ENCODE data around the gene E4F1.

The E4F1 gene

GRCh38 chr16:2210009-2210332, 13.4 kb upstream of the E4F1 start:
- Histone ChIP-seq H3K79me2 (no peaks in the 10 kb centered on the region), H3K4me3 (ENCODE audit: low read depth, low read length) (no peak overlapping the region), H3K27ac (no peak overlapping the region), H3K36me3 (ENCODE audit: control insufficient read depth, insufficient read depth, low read length) (no peaks in the 10 kb centered on the region), H3K27me3 (ENCODE audit: control insufficient read depth, insufficient read depth, low read length) (no peaks in the 10 kb centered on the region), H3K9ac (no peak overlapping the region), H2AFZ (no peak overlapping the region), H3K4me2 (ENCODE audit: low read length) (no peak overlapping the region), H3K9me3 (ENCODE audit: control insufficient read depth, low read length) (no peaks in the 10 kb centered on the region), H3K4me1 (peaks cover 23% of the 10 kb centered on the region)
- no peak for TF ChIP-seq CTCF (IDR thresholded peaks at IDR 0.05)

- no peak within 1 kb of the TSS for H2AFZ ChIP-seq
- no peak for TF ChIP-seq CTCF (IDR thresholded peaks at IDR 0.05)
- H3K9ac ChIP-seq: no peak within 1 kb of the TSS
- H3K4me3 ChIP-seq (ENCODE audit: low read depth, low read length): no peak within 1 kb of the TSS
- H3K36me3 ChIP-seq (ENCODE audit: control insufficient read depth, insufficient read depth, low read length): no peaks in the 10 kb centered on the region
- no peak within 1 kb of the TSS for H3K4me2 ChIP-seq (ENCODE audit: low read length)
- no peaks in the 10 kb centered on the region for H3K27me3 ChIP-seq (ENCODE audit: control insufficient read depth, insufficient read depth, low read length)
- H3K9me3 ChIP-seq (ENCODE audit: control insufficient read depth, low read length): no peaks in the 10 kb centered on the region
- peaks cover 23% of the 10 kb centered on the region for H3K4me1 ChIP-seq
- peak within 1 kb of the TSS; percentile 61 for H3K27ac ChIP-seq
- no peaks in the 10 kb centered on the region for H3K79me2 ChIP-seq
Observed at GRCh38 chr16:2210386-2211365, 12.7 kb upstream of the E4F1 start, which contains the start of gene BRICD5. Gene BRICD5 (minus strand): TSS chr16:2210863. CDS start chr16:2210833, 30 bp downstream.

- Histone ChIP-seq H3K27me3 (ENCODE audit: control insufficient read depth, insufficient read depth, low read length) (no peaks in the 10 kb centered on the region), H3K4me1 (peaks cover 23% of the 10 kb centered on the region), H3K36me3 (ENCODE audit: control insufficient read depth, insufficient read depth, low read length) (no peaks in the 10 kb centered on the region), H3K9me3 (ENCODE audit: control insufficient read depth, low read length) (no peaks in the 10 kb centered on the region), H3K79me2 (no peaks in the 10 kb centered on the region), H3K4me2 (ENCODE audit: low read length) (peak overlapping the region; percentile 29), H2AFZ (no peak overlapping the region), H3K9ac (no peak overlapping the region), H3K27ac (peak overlapping the region; percentile 61), H3K4me3 (ENCODE audit: low read depth, low read length) (peak overlapping the region; percentile 19)
- no peak for TF ChIP-seq CTCF (IDR thresholded peaks at IDR 0.05)
Observed at GRCh38 chr16:2211923-2212347, 11.5 kb upstream of the E4F1 start.

GRCh38 chr16:2212362-2213324, 10.7 kb upstream of the E4F1 start:
- peaks cover 23% of the 10 kb centered on the region for H3K4me1 ChIP-seq
- H3K9me3 ChIP-seq (ENCODE audit: control insufficient read depth, low read length): no peaks in the 10 kb centered on the region
- no peak overlapping the region for H3K9ac ChIP-seq
- no peak overlapping the region for H2AFZ ChIP-seq
- H3K36me3 ChIP-seq (ENCODE audit: control insufficient read depth, insufficient read depth, low read length): no peaks in the 10 kb centered on the region
- no peak for TF ChIP-seq CTCF (IDR thresholded peaks at IDR 0.05)
- peak overlapping the region; percentile 29 for H3K4me2 ChIP-seq (ENCODE audit: low read length)
- no peaks in the 10 kb centered on the region for H3K79me2 ChIP-seq
- peak overlapping the region; percentile 19 for H3K4me3 ChIP-seq (ENCODE audit: low read depth, low read length)
- no peaks in the 10 kb centered on the region for H3K27me3 ChIP-seq (ENCODE audit: control insufficient read depth, insufficient read depth, low read length)
- peak overlapping the region; percentile 61 for H3K27ac ChIP-seq

Measured in parathyroid adenoma (tissue), 2 donors.